Caco-2 (cell line): Measurements from ENCODE around the gene ITPA. TPM values are rescaled to one million over a fixed set of nuclear protein-coding genes. Genes with fewer than 3 reads are reported as not detected.
"Not testable (repeated sequence)": the region's sequence is repeated elsewhere in the genome, so short reads cannot be mapped to it uniquely, and the experiment has no call there.

Experiments
- BruUV-seq: library from RNA; stranded (reverse); fragments of 400-500 nt; replicated peaks from 2 replicates; lab custom pipeline; 2021; lab: Mats Ljungman, UMichigan
- CTCF ChIA-PET: fragments of 300-600 bp; sonication (Branson Sonifier 250); formaldehyde crosslinking; loops from one replicate; lab custom pipeline; 2022; ENCODE audit warnings: antibody characterized with exemption; lab: Charles Lee
- POLR2A ChIA-PET: fragments of 300-600 bp; sonication (Branson Sonifier 250); formaldehyde crosslinking; loops from one replicate; lab custom pipeline; 2022; ENCODE audit warnings: antibody characterized with exemption; lab: Charles Lee
- DNase-seq, 2 experiments: peaks; one replicate each; pipeline versions ENCODE4 v3.0.0 to v3.0.0-alpha.2; 2020 to 2022
- H3K27me3 ChIP-seq: replicated peaks from 2 replicates; pipeline ENCODE4 v1.6.0; 2011; ENCODE audit warnings: low read length; ENCODE audit not compliant: control insufficient read depth, insufficient read depth
- H3K36me3 ChIP-seq: 2 replicates; pipeline ENCODE4 v1.5.1; 2011; ENCODE audit warnings: low read length; ENCODE audit not compliant: control insufficient read depth, insufficient read depth
- H3K4me1 ChIP-seq: fragments of 250-450 bp; sonication (Bioruptor Pico); 2 replicates; pipeline ENCODE4 v1.5.1; 2020; ENCODE audit warnings: mild to moderate bottlenecking
- H3K4me3 ChIP-seq: 2 replicates; pipeline ENCODE4 v1.5.1; 2011; ENCODE audit warnings: low read depth, mild to moderate bottlenecking, control low read depth, low read length
- H3K9me3 ChIP-seq: fragments of 250-450 bp; sonication (Bioruptor Pico); 2 replicates; pipeline ENCODE4 v1.5.1; 2020; ENCODE audit warnings: mild to moderate bottlenecking, moderate library complexity
- H3K27ac Mint-ChIP-seq: one replicate; pipeline ENCODE4 v1.8.0; 2022; ENCODE audit warnings: mixed read lengths; ENCODE audit not compliant: unreplicated experiment
- H3K27me3 Mint-ChIP-seq: one replicate; pipeline ENCODE4 v1.8.0; 2022; ENCODE audit warnings: mixed read lengths; ENCODE audit not compliant: insufficient read depth, unreplicated experiment
- H3K36me3 Mint-ChIP-seq: one replicate; pipeline ENCODE4 v1.8.0; 2022; ENCODE audit warnings: mild to moderate bottlenecking, mixed read lengths; ENCODE audit not compliant: insufficient read depth, unreplicated experiment
- H3K4me1 Mint-ChIP-seq: one replicate; pipeline ENCODE4 v1.8.0; 2022; ENCODE audit warnings: low read depth, mixed read lengths; ENCODE audit not compliant: unreplicated experiment
- H3K4me3 Mint-ChIP-seq: one replicate; pipeline ENCODE4 v1.8.0; 2022; ENCODE audit warnings: mild to moderate bottlenecking, moderate library complexity, mixed read lengths; ENCODE audit not compliant: unreplicated experiment
- H3K9me3 Mint-ChIP-seq: one replicate; pipeline ENCODE4 v1.8.0; 2022; ENCODE audit warnings: mixed read lengths; ENCODE audit not compliant: unreplicated experiment
- CTCF ChIP-seq, 2 experiments: fragments of 200-600 bp in 1 of 2; IDR thresholded peaks; 1 replicate in 1 of 2; 2 replicates in 1 of 2; pipeline versions ENCODE4 v1.5.1 to v1.8.0; 2011 to 2022; ENCODE audit warnings: antibody characterized with exemption in 1 of 2, control low read depth in 1 of 2, inconsistent platforms in 1 of 2, low read depth in 1 of 2, low read length in 1 of 2, mild to moderate bottlenecking in 1 of 2, moderate library complexity in 1 of 2; ENCODE audit not compliant: insufficient read depth in 1 of 2, severe bottlenecking in 1 of 2, unreplicated experiment in 1 of 2
- intact Hi-C: fragments of 100-400 bp; cut with micrococcal nuclease; formaldehyde crosslinking; loops from one replicate; pipeline ENCODE4 v1.10.0; 2022; ENCODE audit not compliant: unreplicated experiment
- total RNA-seq: library from RNA; stranded (reverse); gene quantifications from 2 replicates; pipeline ENCODE4 v1.2.3, GENCODE V29; 2022

The ITPA gene
- total RNA-seq, 1 experiment from 2014 or later: 73.8 TPM

DNA sequence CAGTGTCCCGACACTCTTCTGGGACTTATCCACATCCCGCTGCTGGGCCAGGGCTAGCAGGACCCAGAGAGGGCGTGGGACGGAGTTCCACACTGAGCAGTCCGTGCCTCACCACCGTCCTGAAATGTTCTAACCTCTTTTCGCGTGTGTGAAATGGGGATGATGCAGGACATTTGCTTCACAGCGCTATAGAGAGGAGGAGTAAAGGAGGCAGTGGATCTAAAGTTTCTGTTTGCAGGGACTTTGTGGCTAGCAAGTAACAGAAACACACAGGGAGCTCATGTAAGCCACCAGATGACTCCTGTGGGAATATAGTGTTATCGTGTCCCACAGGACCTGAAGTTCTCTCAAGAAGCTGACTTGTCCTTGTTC is 634 bp downstream of the ITPA start:
- H3K4me3 ChIP-seq: peak overlapping the region; percentile 92
- Mint-ChIP-seq H3K4me3 (peak overlapping the region; percentile 81), H3K36me3 (peaks cover 18% of the 10 kb centered on the region), H3K4me1 (no peaks in the 10 kb centered on the region), H3K27ac (peak overlapping the region; percentile 74), H3K9me3 (no peaks in the 10 kb centered on the region), H3K27me3 (no peaks in the 10 kb centered on the region)
- intact Hi-C loops: no loop called here
- no peaks in the 10 kb centered on the region for H3K27me3 ChIP-seq
- DNase-seq: no peak
- H3K9me3 ChIP-seq: no peaks in the 10 kb centered on the region
- H3K4me1 ChIP-seq: peaks cover 12% of the 10 kb centered on the region
- ChIA-PET POLR2A (interaction anchor here (1.5 kb wide), 1 partner anchor 13 kb away, joined by 7 read pairs; no protein-coding TSS in a partner anchor), CTCF (no interaction called here)
- no TSS peak for BruUV-seq
- H3K36me3 ChIP-seq: no peaks in the 10 kb centered on the region; the same call in 1 of the 2 replicates
- TF ChIP-seq CTCF (IDR thresholded peaks at IDR 0.05; ENCODE audit: insufficient read depth in 1 of 2, low read depth in 1 of 2, low read length in 1 of 2, severe bottlenecking in 1 of 2, unreplicated experiment in 1 of 2): no peak

GRCh38 chr20:3210346-3210745 is 1.0 kb downstream of the ITPA start:
- peak overlapping the region; percentile 81 for H3K4me3 Mint-ChIP-seq
- no peak for TF ChIP-seq CTCF (IDR thresholded peaks at IDR 0.05; ENCODE audit: insufficient read depth in 1 of 2, low read depth in 1 of 2, low read length in 1 of 2, severe bottlenecking in 1 of 2, unreplicated experiment in 1 of 2)
- peaks cover 22% of the 10 kb centered on the region for H3K36me3 Mint-ChIP-seq
- no peaks in the 10 kb centered on the region for H3K27me3 ChIP-seq
- DNase-seq: no peak
- ChIA-PET POLR2A (no interaction called here), CTCF (no interaction called here)
- intact Hi-C loops: no loop called here
- peak overlapping the region; percentile 92 for H3K4me3 ChIP-seq
- peak overlapping the region; percentile 74 for H3K27ac Mint-ChIP-seq
- H3K9me3 ChIP-seq: no peaks in the 10 kb centered on the region
- H3K36me3 ChIP-seq: no peaks in the 10 kb centered on the region; the same call in 1 of the 2 replicates
- peaks cover 12% of the 10 kb centered on the region for H3K4me1 ChIP-seq
- no TSS peak for BruUV-seq
- H3K9me3 Mint-ChIP-seq: no peaks in the 10 kb centered on the region
- H3K27me3 Mint-ChIP-seq: no peaks in the 10 kb centered on the region
- H3K4me1 Mint-ChIP-seq: no peaks in the 10 kb centered on the region

DNA sequence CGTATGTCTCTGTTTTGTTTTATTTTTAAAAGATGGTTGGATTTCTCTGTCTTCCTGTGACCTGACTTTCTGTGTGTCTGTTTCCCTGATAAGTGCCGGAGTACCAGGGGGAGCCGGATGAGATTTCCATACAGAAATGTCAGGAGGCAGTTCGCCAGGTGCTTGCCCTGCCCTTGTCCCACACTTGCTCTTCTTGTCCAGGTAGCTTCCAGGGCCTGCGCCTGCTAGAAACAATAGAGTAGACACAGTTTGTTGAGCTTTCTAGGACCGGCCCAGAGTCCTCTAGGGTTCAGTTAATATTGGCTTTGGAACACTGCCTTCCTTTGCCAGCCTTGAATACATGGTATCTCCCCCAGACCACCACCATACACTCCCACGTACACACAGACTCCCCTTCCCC is 3.9 kb downstream of the ITPA start:
- ChIA-PET POLR2A (no interaction called here), CTCF (no interaction called here)
- Histone ChIP-seq H3K4me1 (peaks cover 11% of the 10 kb centered on the region), H3K9me3 (no peaks in the 10 kb centered on the region), H3K4me3 (no peak overlapping the region), H3K27me3 (no peaks in the 10 kb centered on the region), H3K36me3 (peaks cover 1% of the 10 kb centered on the region; the same call in 1 of the 2 replicates)
- Mint-ChIP-seq H3K4me1 (no peaks in the 10 kb centered on the region), H3K36me3 (peaks cover 40% of the 10 kb centered on the region), H3K9me3 (no peaks in the 10 kb centered on the region), H3K27ac (no peak overlapping the region), H3K27me3 (no peaks in the 10 kb centered on the region), H3K4me3 (no peak overlapping the region)
- DNase-seq: no peak
- intact Hi-C loops: no loop called here
- no peak for TF ChIP-seq CTCF (IDR thresholded peaks at IDR 0.05; ENCODE audit: insufficient read depth in 1 of 2, low read depth in 1 of 2, low read length in 1 of 2, severe bottlenecking in 1 of 2, unreplicated experiment in 1 of 2)
- BruUV-seq: no TSS peak

DNA sequence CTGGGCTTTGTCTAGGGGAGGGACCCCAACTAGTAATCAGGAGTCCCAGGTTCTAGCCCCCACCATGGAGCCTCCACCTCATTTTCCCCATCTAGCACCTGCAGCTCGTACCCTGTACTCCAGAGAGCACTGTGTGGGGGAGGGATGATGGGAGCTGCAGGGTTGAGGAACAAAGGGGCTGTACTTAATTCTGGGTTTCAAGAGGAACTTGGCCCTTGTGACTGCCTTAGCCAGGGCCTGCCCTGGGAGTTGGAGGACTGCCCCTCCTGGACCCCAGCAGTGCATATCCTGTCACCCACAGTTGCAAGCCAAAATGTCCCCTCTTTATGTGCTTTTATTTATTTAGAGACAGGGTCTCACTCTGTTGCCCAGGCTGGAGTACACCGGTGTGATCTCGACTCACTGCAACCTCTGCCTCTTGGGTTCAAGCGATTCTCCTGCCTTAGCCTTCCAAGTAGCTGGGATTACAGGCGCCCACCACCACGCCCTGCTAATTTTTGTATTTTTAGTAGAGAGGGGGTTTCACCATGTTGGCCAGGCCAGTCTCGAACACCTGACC is 6.1 kb downstream of the ITPA start:
- CTCF ChIA-PET, H3K27me3 ChIP-seq, H3K4me3 ChIP-seq, H3K4me1 Mint-ChIP-seq, H3K27ac Mint-ChIP-seq, POLR2A ChIA-PET, BruUV-seq, H3K9me3 Mint-ChIP-seq, H3K27me3 Mint-ChIP-seq, H3K36me3 ChIP-seq, H3K4me3 Mint-ChIP-seq, H3K4me1 ChIP-seq, intact Hi-C loops, DNase-seq, H3K9me3 ChIP-seq: not testable (repeated sequence)
- H3K36me3 Mint-ChIP-seq: peaks cover 48% of the 10 kb centered on the region
